Caki2 (cell line): ENCODE data around the gene LNPEP. TPM values are rescaled to one million over a fixed set of nuclear protein-coding genes. Genes with fewer than 3 reads are reported as not detected.
"Not testable (repeated sequence)": the region's sequence is repeated elsewhere in the genome, so short reads cannot be mapped to it uniquely, and the experiment has no call there.

ENCODE experiments used
- DNase-seq: peaks from one replicate; pipeline ENCODE4 v3.0.0-alpha.2; 2015; ENCODE audit warnings: low read depth
- in situ Hi-C: cut with HindIII; loops from 2 replicates; pipeline ENCODE4 v1.10.0; 2016; ENCODE audit warnings: low sequenced_read_pairs, low pct_unique_long_range_greater_than_20kb, mixed read lengths
- total RNA-seq: library from RNA; depleted of rRNA; stranded (reverse); fragments of >200 nt; shearing (Covaris generic); gene quantifications from 2 replicates; pipeline ENCODE4 v1.2.3, GENCODE V29; 2014; ENCODE audit warnings: low replicate concordance; rRNA removed

Gene LNPEP
- total RNA-seq, 1 experiment from 2014 or later = 12.9 TPM

GRCh38 chr5:97072696-97073095 lies 136.8 kb downstream of the LNPEP start:
- in situ Hi-C loops = no loop called here
- no peak for DNase-seq

GRCh38 chr5:97073420-97073819 lies 137.5 kb downstream of the LNPEP start:
- in situ Hi-C loops = no loop called here
- DNase-seq = no peak

- DNase-seq = no peak
- in situ Hi-C loops = no loop called here
Observed at GRCh38 chr5:97074859-97075489, 139.1 kb downstream of the LNPEP start.

GRCh38 chr5:97075649-97076048 lies 139.8 kb downstream of the LNPEP start:
- peak; percentile 56 for DNase-seq
- in situ Hi-C loops = no loop called here

GRCh38 chr5:97076098-97076497 lies 140.2 kb downstream of the LNPEP start:
- DNase-seq = no peak
- in situ Hi-C loops = no loop called here

GRCh38 chr5:97077246-97077645 lies 141.4 kb downstream of the LNPEP start:
- in situ Hi-C loops = no loop called here
- no peak for DNase-seq

GRCh38 chr5:97078958-97079743 lies 143.3 kb downstream of the LNPEP start:
- in situ Hi-C loops = no loop called here
- DNase-seq = no peak

- DNase-seq, in situ Hi-C loops: not testable (repeated sequence)
Observed at GRCh38 chr5:97084782-97085458, 149.0 kb downstream of the LNPEP start.

- DNase-seq = no peak
- in situ Hi-C loops = no loop called here
Observed at GRCh38 chr5:97085459-97086181, 149.7 kb downstream of the LNPEP start.

Other genes starting within 250 kb of the LNPEP start
- gene ERAP1, start 128.1 kb upstream of the LNPEP start, total RNA-seq = 30.6 and 43.6 TPM in 2 replicates
- gene ERAP2, start 59.6 kb upstream of the LNPEP start, total RNA-seq = 22.5 and 49.2 TPM in 2 replicates
- gene LIX1, start 206.5 kb downstream of the LNPEP start, total RNA-seq = not detected in 2 replicates
- 13.2 and 56.0 TPM in 2 replicates for gene RIOK2, start 247.2 kb downstream of the LNPEP start, total RNA-seq